Activated T-helper 2 cell treated with anti-CD3 and anti-CD28 coated beads, Interferon-gamma antibody, Interleukin-2, Interleukin-4, amounts not matched to agents 10 μg/mL and 5 μg/mL and 100 μg/mL, durations not matched to agents 14 hours and 24 hours and 36 hours (primary cell): ENCODE measurements around the gene C1orf94. TPM values are rescaled to one million over a fixed set of nuclear protein-coding genes. Genes with fewer than 3 reads are reported as not detected.
A peak's percentile ranks its signal among the peaks of the same experiment; 100 is the strongest.

Experiments
- DNase-seq: peaks from one replicate; pipeline ENCODE4 v3.0.0; 2021; ENCODE audit warnings: low spot score
- H3K27ac Mint-ChIP-seq: one replicate; pipeline ENCODE4 v1.8.0; 2021; ENCODE audit warnings: mixed read lengths
- H3K27me3 Mint-ChIP-seq: one replicate; pipeline ENCODE4 v1.8.0; 2021; ENCODE audit warnings: low read depth, mixed read lengths
- H3K36me3 Mint-ChIP-seq: one replicate; pipeline ENCODE4 v1.8.0; 2021; ENCODE audit warnings: low read depth, mixed read lengths
- H3K4me1 Mint-ChIP-seq: one replicate; pipeline ENCODE4 v1.8.0; 2021; ENCODE audit warnings: low read depth, mixed read lengths
- H3K4me3 Mint-ChIP-seq: one replicate; pipeline ENCODE4 v1.8.0; 2021; ENCODE audit warnings: low read depth, mild to moderate bottlenecking, moderate library complexity, mixed read lengths
- H3K9me3 Mint-ChIP-seq: one replicate; pipeline ENCODE4 v1.8.0; 2021; ENCODE audit warnings: mixed read lengths
- intact Hi-C: fragments of 100-400 bp; cut with micrococcal nuclease; formaldehyde crosslinking; loops from one replicate; pipeline ENCODE4 v1.15.1; 2023
- total RNA-seq: library from RNA; stranded (reverse); gene quantifications from 2 replicates; pipeline ENCODE4 v1.2.3, GENCODE V29; 2022

C1orf94 gene
- total RNA-seq, 1 donor from 2014 or later, result not detected

GRCh38 chr1:34147301-34147700, 29.4 kb upstream of the C1orf94 start:
- no peak overlapping the region for H3K4me3 Mint-ChIP-seq
- H3K36me3 Mint-ChIP-seq, result no peaks in the 10 kb centered on the region
- intact Hi-C loops, result no loop called here
- no peaks in the 10 kb centered on the region for H3K4me1 Mint-ChIP-seq
- H3K9me3 Mint-ChIP-seq, result no peaks in the 10 kb centered on the region
- DNase-seq, result no peak
- H3K27ac Mint-ChIP-seq, result no peak overlapping the region
- no peaks in the 10 kb centered on the region for H3K27me3 Mint-ChIP-seq

- no peak for DNase-seq
- peaks cover 4% of the 10 kb centered on the region for H3K27me3 Mint-ChIP-seq
- H3K36me3 Mint-ChIP-seq, result no peaks in the 10 kb centered on the region
- no peak overlapping the region for H3K27ac Mint-ChIP-seq
- H3K9me3 Mint-ChIP-seq, result no peaks in the 10 kb centered on the region
- H3K4me3 Mint-ChIP-seq, result no peak overlapping the region
- H3K4me1 Mint-ChIP-seq, result no peaks in the 10 kb centered on the region
- intact Hi-C loops, result no loop called here
These were observed 27.2 kb upstream of the C1orf94 start for GRCh38 chr1:34149501-34149900.

GRCh38 chr1:34153246-34153645, 23.5 kb upstream of the C1orf94 start:
- intact Hi-C loops, result no loop called here
- H3K27me3 Mint-ChIP-seq, result peaks cover 6% of the 10 kb centered on the region
- H3K36me3 Mint-ChIP-seq, result no peaks in the 10 kb centered on the region
- H3K9me3 Mint-ChIP-seq, result no peaks in the 10 kb centered on the region
- no peak overlapping the region for H3K27ac Mint-ChIP-seq
- no peak for DNase-seq
- no peak overlapping the region for H3K4me3 Mint-ChIP-seq
- no peaks in the 10 kb centered on the region for H3K4me1 Mint-ChIP-seq

GRCh38 chr1:34155860-34156259, 20.8 kb upstream of the C1orf94 start:
- no peak for DNase-seq
- intact Hi-C loops, result no loop called here
- H3K9me3 Mint-ChIP-seq, result no peaks in the 10 kb centered on the region
- no peak overlapping the region for H3K4me3 Mint-ChIP-seq
- no peaks in the 10 kb centered on the region for H3K4me1 Mint-ChIP-seq
- H3K27ac Mint-ChIP-seq, result no peak overlapping the region
- no peaks in the 10 kb centered on the region for H3K36me3 Mint-ChIP-seq
- H3K27me3 Mint-ChIP-seq, result peaks cover 13% of the 10 kb centered on the region

GRCh38 chr1:34156739-34157138, 20.0 kb upstream of the C1orf94 start:
- no peaks in the 10 kb centered on the region for H3K4me1 Mint-ChIP-seq
- intact Hi-C loops, result no loop called here
- H3K27me3 Mint-ChIP-seq, result peaks cover 22% of the 10 kb centered on the region
- no peak overlapping the region for H3K4me3 Mint-ChIP-seq
- H3K36me3 Mint-ChIP-seq, result no peaks in the 10 kb centered on the region
- DNase-seq, result no peak
- no peaks in the 10 kb centered on the region for H3K9me3 Mint-ChIP-seq
- H3K27ac Mint-ChIP-seq, result no peak overlapping the region

GRCh38 chr1:34162852-34163766, 13.6 kb upstream of the C1orf94 start:
- intact Hi-C loops, result loop anchor here (5.0 kb wide), 1 partner anchor 531 kb away; no protein-coding TSS in a partner anchor
- peak; percentile 12 for DNase-seq
- H3K27ac Mint-ChIP-seq, result no peak overlapping the region
- H3K9me3 Mint-ChIP-seq, result no peaks in the 10 kb centered on the region
- H3K36me3 Mint-ChIP-seq, result no peaks in the 10 kb centered on the region
- peak overlapping the region; percentile 30 for H3K4me3 Mint-ChIP-seq
- H3K27me3 Mint-ChIP-seq, result peaks cover 63% of the 10 kb centered on the region
- peaks cover 11% of the 10 kb centered on the region for H3K4me1 Mint-ChIP-seq

GRCh38 chr1:34163792-34164731, 12.6 kb upstream of the C1orf94 start:
- peaks cover 67% of the 10 kb centered on the region for H3K27me3 Mint-ChIP-seq
- no peak for DNase-seq
- H3K4me1 Mint-ChIP-seq, result peaks cover 11% of the 10 kb centered on the region
- H3K27ac Mint-ChIP-seq, result no peak overlapping the region
- intact Hi-C loops, result loop anchor here (5.0 kb wide), 1 partner anchor 532 kb away; no protein-coding TSS in a partner anchor
- H3K4me3 Mint-ChIP-seq, result no peak overlapping the region
- no peaks in the 10 kb centered on the region for H3K36me3 Mint-ChIP-seq
- no peaks in the 10 kb centered on the region for H3K9me3 Mint-ChIP-seq

GRCh38 chr1:34164771-34165391, 11.8 kb upstream of the C1orf94 start, which contains the start of gene CSMD2:
TSS of gene CSMD2 (minus strand) at chr1:34165230. CDS start at chr1:34165097, 133 bp downstream.
- no peak for DNase-seq
- Mint-ChIP-seq H3K4me3 (no peak within 1 kb of the TSS), H3K36me3 (no peaks in the 10 kb centered on the region), H3K9me3 (no peaks in the 10 kb centered on the region), H3K4me1 (peaks cover 11% of the 10 kb centered on the region), H3K27ac (no peak within 1 kb of the TSS), H3K27me3 (peaks cover 68% of the 10 kb centered on the region)
- intact Hi-C loops, result loop anchor here (5.0 kb wide), 1 partner anchor 533 kb away; no protein-coding TSS in a partner anchor

- peaks cover 66% of the 10 kb centered on the region for H3K27me3 Mint-ChIP-seq
- no peak overlapping the region for H3K4me3 Mint-ChIP-seq
- no peak for DNase-seq
- no peak overlapping the region for H3K27ac Mint-ChIP-seq
- H3K36me3 Mint-ChIP-seq, result no peaks in the 10 kb centered on the region
- intact Hi-C loops, result no loop called here
- H3K9me3 Mint-ChIP-seq, result no peaks in the 10 kb centered on the region
- H3K4me1 Mint-ChIP-seq, result peaks cover 11% of the 10 kb centered on the region
These were observed 11.2 kb upstream of the C1orf94 start for GRCh38 chr1:34165422-34165921.

GRCh38 chr1:34166191-34166624, 10.5 kb upstream of the C1orf94 start:
- Mint-ChIP-seq H3K27ac (no peak overlapping the region), H3K27me3 (peaks cover 66% of the 10 kb centered on the region), H3K4me1 (peaks cover 11% of the 10 kb centered on the region), H3K9me3 (no peaks in the 10 kb centered on the region), H3K36me3 (no peaks in the 10 kb centered on the region), H3K4me3 (no peak overlapping the region)
- DNase-seq, result no peak
- intact Hi-C loops, result no loop called here

GRCh38 chr1:34166625-34167361, 9.9 kb upstream of the C1orf94 start:
- Mint-ChIP-seq H3K4me1 (peaks cover 11% of the 10 kb centered on the region), H3K27ac (no peak overlapping the region), H3K9me3 (no peaks in the 10 kb centered on the region), H3K4me3 (no peak overlapping the region), H3K27me3 (peaks cover 63% of the 10 kb centered on the region), H3K36me3 (no peaks in the 10 kb centered on the region)
- intact Hi-C loops, result no loop called here
- no peak for DNase-seq

GRCh38 chr1:34167389-34167788, 9.3 kb upstream of the C1orf94 start:
- Mint-ChIP-seq H3K4me3 (no peak overlapping the region), H3K36me3 (no peaks in the 10 kb centered on the region), H3K4me1 (peaks cover 11% of the 10 kb centered on the region), H3K27ac (no peak overlapping the region), H3K9me3 (no peaks in the 10 kb centered on the region), H3K27me3 (peaks cover 58% of the 10 kb centered on the region)
- no peak for DNase-seq
- intact Hi-C loops, result no loop called here
